Measurements from ENCODE around the gene NLGN1.

- TF ChIP-seq CTCF (IDR thresholded peaks at IDR 0.05; ENCODE audit: low read length) (no peak), EZH2 (IDR thresholded peaks at IDR 0.05; ENCODE audit: borderline replicate concordance, low read length) (no peak)
Observed at GRCh38 chr3:173892547-173892946, 495.0 kb downstream of the NLGN1 start.

Measured in OCI-LY1 (cell line).